C4-2B (cell line): ENCODE data around the gene LRFN2.

Experiments
- CTCF ChIP-seq: fragments of 450-650 bp; conservative IDR thresholded peaks from 2 replicates; pipeline ENCODE4 v1.5.1; 2017; ENCODE audit warnings: mild to moderate bottlenecking
- ZFX ChIP-seq: fragments of 450-650 bp; IDR thresholded peaks from 2 replicates; pipeline ENCODE4 v1.6.1; 2017

GRCh38 chr6:40417031-40417430, 170.1 kb downstream of the LRFN2 start:
- TF ChIP-seq CTCF (no peak), ZFX (no peak)
